ENCODE measurements around the gene PHYH. TPM values are rescaled to one million over a fixed set of nuclear protein-coding genes. Genes with fewer than 3 reads are reported as not detected.

PHYH gene
- total and polyA plus RNA-seq, 2 of the 4 experiments (the other 2 are of a cell fraction), result 10.9 to 13.4 TPM

DNA sequence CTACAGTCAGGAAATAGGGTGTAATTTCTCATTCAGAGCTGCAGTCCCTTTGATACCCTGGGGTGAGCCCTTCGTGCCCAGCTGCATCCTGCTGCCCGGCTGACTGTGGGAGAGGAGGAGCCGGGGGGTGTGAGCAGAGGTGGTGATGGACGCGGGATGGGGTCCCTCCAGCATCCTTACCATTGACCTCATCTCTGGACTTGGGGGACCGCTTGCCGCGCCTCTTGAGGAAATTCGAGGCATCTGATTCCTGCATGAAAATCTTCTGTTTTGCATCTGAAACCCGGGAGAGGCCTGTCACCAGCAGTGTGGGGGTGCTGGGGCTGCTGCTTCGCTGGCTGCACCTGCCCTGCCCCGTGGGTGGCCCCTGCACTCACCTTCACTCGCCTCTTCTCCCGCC is 66.5 kb downstream of the PHYH start:
- H3K27me3 ChIP-seq (ENCODE audit: control insufficient read depth, insufficient read depth, low read length), result peaks cover 30% of the 10 kb centered on the region; the same call in 1 of the 2 replicates
- WGBS, 2 experiments (ENCODE audit: extremely low coverage in 2 of 2, insufficient read length in 1 of 2), result no CpG with 5 or more reads among the region's 14 CpGs
- H4K91ac ChIP-seq (ENCODE audit: insufficient read depth, low read depth, low read length), result no peak overlapping the region
- no peak overlapping the region for H3K4me2 ChIP-seq (ENCODE audit: low read depth, low read length)
- no peaks in the 10 kb centered on the region for H3K36me3 ChIP-seq (ENCODE audit: control insufficient read depth, insufficient read depth, low read length)
- dilution Hi-C loops (cut with HindIII; ENCODE audit: low sequenced_read_pairs, unreplicated experiment) (no loop called here), intact Hi-C loops (cut with micrococcal nuclease) (no loop called here), in situ Hi-C loops (cut with MboI; ENCODE audit: low sequenced_read_pairs) (no loop called here)
- H3K4ac ChIP-seq (ENCODE audit: low read depth, low read length), result no peak overlapping the region
- ChIA-PET CTCF (no interaction called here), POLR2A (ENCODE audit: unreplicated experiment) (no interaction called here)
- H4K20me1 ChIP-seq (ENCODE audit: insufficient read depth, low read length), result no peaks in the 10 kb centered on the region
- DNase-seq (no peak), ATAC-seq (ENCODE audit: low read depth) (no peak)
- no peak overlapping the region for H2AK9ac ChIP-seq (replicated peaks; ENCODE audit: low read depth, low read length, poor library complexity)
- no peak overlapping the region for H3K18ac ChIP-seq (ENCODE audit: low read depth, low read length)
- H2AFZ ChIP-seq (replicated peaks; ENCODE audit: low read length, poor library complexity), result no peak overlapping the region
- H3K4me1 ChIP-seq (ENCODE audit: control insufficient read depth, insufficient read depth, low read length), result no peaks in the 10 kb centered on the region
- no peak overlapping the region for H3K9ac ChIP-seq (ENCODE audit: low read depth, low read length)
- no peak overlapping the region for H2AK5ac ChIP-seq (ENCODE audit: low read depth, low read length)
- no peak overlapping the region for H4K5ac ChIP-seq (ENCODE audit: low read depth, low read length)
- no peak overlapping the region for H3K23ac ChIP-seq (ENCODE audit: low read depth, low read length)
- no peaks in the 10 kb centered on the region for H3K79me1 ChIP-seq (ENCODE audit: low read depth in 1 of 2, low read length in 2 of 2)
- H3K9me3 ChIP-seq (ENCODE audit: control insufficient read depth, insufficient read depth, low read length), result no peaks in the 10 kb centered on the region
- H3K14ac ChIP-seq (replicated peaks; ENCODE audit: low read depth, low read length), result no peak overlapping the region
- no peaks in the 10 kb centered on the region for H3K9me1 ChIP-seq (ENCODE audit: insufficient read depth, low read length)
- no peak overlapping the region for H2BK20ac ChIP-seq (ENCODE audit: low read depth, low read length)
- no peak for TF ChIP-seq RCOR1 (IDR thresholded peaks at IDR 0.05; ENCODE audit: insufficient replicate concordance, low read length)
- no peak for TF ChIP-seq MAFK (IDR thresholded peaks at IDR 0.05; ENCODE audit: low read depth, low read length)
- TF ChIP-seq ELK1 (IDR thresholded peaks at IDR 0.05; ENCODE audit: borderline replicate concordance, low read depth, low read length), result no peak
- H4K8ac ChIP-seq (ENCODE audit: low read depth in 2 of 2, low read length in 2 of 2), result no peak overlapping the region
- no peak overlapping the region for H2BK5ac ChIP-seq (ENCODE audit: low read depth, low read length, poor library complexity, severe bottlenecking)
- no TSS peak for BruUV-seq (replicated peaks)
- H3K56ac ChIP-seq (ENCODE audit: extremely low read depth, insufficient read depth, low read length), result no peak overlapping the region
- H3K27ac ChIP-seq (ENCODE audit: insufficient read depth, low read length), result no peak overlapping the region
- no peak overlapping the region for H3K4me3 ChIP-seq (ENCODE audit: insufficient read depth, low read depth, low read length)
- no peak overlapping the region for H2BK120ac ChIP-seq (ENCODE audit: low read depth, low read length)
- H2BK15ac ChIP-seq (ENCODE audit: low read depth, low read length), result no peak overlapping the region
